ENCODE data around the gene SYNJ2. TPM values are rescaled to one million over a fixed set of nuclear protein-coding genes. Genes with fewer than 3 reads are reported as not detected.
A peak's percentile ranks its signal among the peaks of the same experiment; 100 is the strongest.

SYNJ2 gene
- total and polyA plus RNA-seq, 9 donors = 3.6 to 18.7 (median 9.8) TPM

GRCh38 chr6:157989541-157990289 is 8.1 kb downstream of the SYNJ2 start:
- Histone ChIP-seq H3K36me3 (no peaks in the 10 kb centered on the region), H3K4me3 (no peak overlapping the region), H3K27ac (no peak overlapping the region), H3K9me3 (no peaks in the 10 kb centered on the region), H3K27me3 (no peaks in the 10 kb centered on the region), H3K4me1 (ENCODE audit: insufficient read depth) (peaks cover 11% of the 10 kb centered on the region)
- 29 to 50% (median 38%) methylated on average over 20 to 22 of the region's 22 CpGs for WGBS, 3 donors
- intact Hi-C loops (cut with DNase I) = loop anchor here in 2 of 4 donors (10.0 kb wide), 2 partner anchors 75 to 85 kb away; no protein-coding TSS in a partner anchor
- TF ChIP-seq POLR2A (IDR thresholded peaks at IDR 0.05) (no peak), CTCF (IDR thresholded peaks at IDR 0.05) (no peak), EP300 (IDR thresholded peaks at IDR 0.05) (no peak)
- DNase-seq = peak; percentile 60 to 83 (median 77)

- DNase-seq = no peak
Measured at GRCh38 chr6:157990321-157991066, 8.8 kb downstream of the SYNJ2 start.

GRCh38 chr6:157991067-157991432 is 9.4 kb downstream of the SYNJ2 start:
- TF ChIP-seq POLR2A (IDR thresholded peaks at IDR 0.05) (no peak), CTCF (IDR thresholded peaks at IDR 0.05) (no peak), EP300 (IDR thresholded peaks at IDR 0.05) (no peak)
- no peaks in the 10 kb centered on the region for H3K27me3 ChIP-seq
- H3K4me1 ChIP-seq (ENCODE audit: insufficient read depth) = peaks cover 11% of the 10 kb centered on the region
- no peak overlapping the region for H3K4me3 ChIP-seq
- no peaks in the 10 kb centered on the region for H3K36me3 ChIP-seq
- no peak for DNase-seq
- no peak overlapping the region for H3K27ac ChIP-seq
- H3K9me3 ChIP-seq = no peaks in the 10 kb centered on the region
- 93 to 98% (median 95%) methylated on average over 11 of the region's 11 CpGs for WGBS, 3 donors
- intact Hi-C loops (cut with DNase I) = no loop called here

More at GRCh38 chr6:157990321-157991066, 8.8 kb downstream of the SYNJ2 start:
- H3K27me3 ChIP-seq = no peaks in the 10 kb centered on the region
- 83 to 89% (median 86%) methylated on average over 15 of the region's 15 CpGs for WGBS, 3 donors
- TF ChIP-seq POLR2A (IDR thresholded peaks at IDR 0.05) (no peak), CTCF (IDR thresholded peaks at IDR 0.05) (no peak), EP300 (IDR thresholded peaks at IDR 0.05) (no peak)
- H3K4me3 ChIP-seq = no peak overlapping the region
- no peak overlapping the region for H3K27ac ChIP-seq
- peaks cover 11% of the 10 kb centered on the region for H3K4me1 ChIP-seq (ENCODE audit: insufficient read depth)
- intact Hi-C loops (cut with DNase I) = no loop called here
- no peaks in the 10 kb centered on the region for H3K36me3 ChIP-seq
- H3K9me3 ChIP-seq = no peaks in the 10 kb centered on the region

- Histone ChIP-seq H3K27ac (no peak overlapping the region), H3K9me3 (no peaks in the 10 kb centered on the region), H3K36me3 (no peaks in the 10 kb centered on the region), H3K4me3 (no peak overlapping the region), H3K4me1 (ENCODE audit: insufficient read depth) (peaks cover 11% of the 10 kb centered on the region), H3K27me3 (no peaks in the 10 kb centered on the region)
- TF ChIP-seq EP300 (IDR thresholded peaks at IDR 0.05) = no peak
- TF ChIP-seq CTCF (IDR thresholded peaks at IDR 0.05) = no peak
- TF ChIP-seq POLR2A (IDR thresholded peaks at IDR 0.05) = no peak
- no peak for DNase-seq
- 76 to 80% (median 77%) methylated on average over 3 of the region's 3 CpGs for WGBS, 3 donors
- intact Hi-C loops (cut with DNase I) = no loop called here
Measured at GRCh38 chr6:157993076-157993475, 11.4 kb downstream of the SYNJ2 start.
